ENCODE results near the gene PPP1R14C. TPM values are rescaled to one million over a fixed set of nuclear protein-coding genes. Genes with fewer than 3 reads are reported as not detected.

Gene PPP1R14C
- total and polyA plus RNA-seq, 4 donors = 6.5 to 68.4 (median 24.0) TPM

DNA sequence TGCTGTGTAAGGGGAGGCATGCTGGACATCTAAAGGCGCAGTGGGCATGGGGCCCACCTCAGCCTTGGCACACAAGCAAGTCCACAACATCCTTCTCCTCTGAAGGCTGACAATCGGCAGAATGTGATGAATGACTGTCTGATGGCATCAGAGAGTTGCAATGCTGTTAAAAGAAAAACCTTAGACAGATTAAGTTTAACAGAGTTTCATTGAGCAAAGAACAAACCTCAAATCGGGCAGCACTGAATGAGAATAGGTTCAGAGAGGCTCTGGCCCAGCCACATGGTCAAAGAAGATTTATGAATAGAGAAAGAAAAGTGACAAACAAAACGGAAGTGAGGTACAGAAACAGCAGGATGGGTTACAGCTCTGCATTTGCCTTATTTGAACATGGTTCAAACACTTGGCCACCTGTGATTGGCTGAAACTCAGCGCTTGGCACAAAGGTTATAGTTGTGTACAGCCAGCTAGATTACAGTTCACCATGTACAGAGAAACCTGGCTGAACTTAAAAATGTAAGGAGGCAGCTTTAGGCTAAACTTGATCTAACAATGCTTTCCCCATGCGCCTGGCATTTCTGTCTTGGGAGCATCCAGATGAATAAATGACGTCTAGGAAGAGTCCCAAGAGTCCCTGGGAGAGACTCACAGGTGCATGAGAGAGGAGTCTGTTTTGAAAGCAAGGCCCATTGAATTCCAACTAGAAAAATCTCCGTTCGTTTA lies 127.6 kb downstream of the PPP1R14C start:
- Histone ChIP-seq H3K9ac (ENCODE audit: insufficient read depth in 1 of 2, low read length in 2 of 2) (no peak overlapping the region), H3K4me1 (ENCODE audit: control insufficient read depth in 5 of 5, insufficient read depth in 5 of 5, low read length in 5 of 5) (no peaks in the 10 kb centered on the region), H3K36me3 (ENCODE audit: control insufficient read depth in 4 of 4, insufficient read depth in 4 of 4, low read length in 4 of 4) (no peaks in the 10 kb centered on the region), H3K9me3 (ENCODE audit: control insufficient read depth in 4 of 4, insufficient read depth in 3 of 4, low read length in 3 of 4) (peaks cover 0 to 2% (median 0%) of the 10 kb centered on the region in 4 donors), H3K4me3 (no peak overlapping the region), H3K27ac (ENCODE audit: low read depth in 1 of 2, low read length in 1 of 2) (no peak overlapping the region), H3K27me3 (ENCODE audit: control insufficient read depth in 3 of 3, insufficient read depth in 3 of 3, low read length in 2 of 3) (no peaks in the 10 kb centered on the region)
- WGBS, 2 donors = 88 to 94% methylated on average over 9 of the region's 9 CpGs
- DNase-seq (no peak), ATAC-seq (ENCODE audit: insufficient read depth, low FRiP score) (no peak)
- TF ChIP-seq, protein P1, sequence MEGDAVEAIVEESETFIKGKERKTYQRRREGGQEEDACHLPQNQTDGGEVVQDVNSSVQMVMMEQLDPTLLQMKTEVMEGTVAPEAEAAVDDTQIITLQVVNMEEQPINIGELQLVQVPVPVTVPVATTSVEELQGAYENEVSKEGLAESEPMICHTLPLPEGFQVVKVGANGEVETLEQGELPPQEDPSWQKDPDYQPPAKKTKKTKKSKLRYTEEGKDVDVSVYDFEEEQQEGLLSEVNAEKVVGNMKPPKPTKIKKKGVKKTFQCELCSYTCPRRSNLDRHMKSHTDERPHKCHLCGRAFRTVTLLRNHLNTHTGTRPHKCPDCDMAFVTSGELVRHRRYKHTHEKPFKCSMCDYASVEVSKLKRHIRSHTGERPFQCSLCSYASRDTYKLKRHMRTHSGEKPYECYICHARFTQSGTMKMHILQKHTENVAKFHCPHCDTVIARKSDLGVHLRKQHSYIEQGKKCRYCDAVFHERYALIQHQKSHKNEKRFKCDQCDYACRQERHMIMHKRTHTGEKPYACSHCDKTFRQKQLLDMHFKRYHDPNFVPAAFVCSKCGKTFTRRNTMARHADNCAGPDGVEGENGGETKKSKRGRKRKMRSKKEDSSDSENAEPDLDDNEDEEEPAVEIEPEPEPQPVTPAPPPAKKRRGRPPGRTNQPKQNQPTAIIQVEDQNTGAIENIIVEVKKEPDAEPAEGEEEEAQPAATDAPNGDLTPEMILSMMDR (IDR thresholded peaks at IDR 0.05; ENCODE audit: control extremely low read depth, extremely low read depth) = no peak

DNA sequence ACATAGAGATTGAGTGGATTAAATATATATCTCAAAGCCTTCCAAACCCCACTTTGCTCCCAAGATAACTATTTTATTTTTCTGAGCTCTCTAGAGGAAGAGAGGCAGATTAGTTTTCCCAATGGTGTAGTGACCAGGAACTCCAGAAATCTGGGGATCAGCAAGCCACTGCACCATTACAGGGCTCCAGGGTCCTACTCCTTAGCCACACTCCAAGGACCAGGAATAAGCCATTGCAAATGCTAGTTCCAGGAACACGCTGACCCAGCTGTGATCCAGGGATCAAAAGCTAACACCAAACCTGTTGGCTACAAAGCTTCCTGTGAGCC lies 128.3 kb downstream of the PPP1R14C start:
- peaks cover 0 to under 1% (median 0%) of the 10 kb centered on the region in 5 donors for H3K4me1 ChIP-seq (ENCODE audit: control insufficient read depth in 5 of 5, insufficient read depth in 5 of 5, low read length in 5 of 5)
- H3K36me3 ChIP-seq (ENCODE audit: control insufficient read depth in 4 of 4, insufficient read depth in 4 of 4, low read length in 4 of 4) = no peaks in the 10 kb centered on the region
- TF ChIP-seq, protein P1 (IDR thresholded peaks at IDR 0.05; ENCODE audit: control extremely low read depth, extremely low read depth) = no peak
- no peak overlapping the region for H3K9ac ChIP-seq (ENCODE audit: insufficient read depth in 1 of 2, low read length in 2 of 2)
- H3K9me3 ChIP-seq (ENCODE audit: control insufficient read depth in 4 of 4, insufficient read depth in 3 of 4, low read length in 3 of 4) = peaks cover 0 to 2% (median 0%) of the 10 kb centered on the region in 4 donors
- no peaks in the 10 kb centered on the region for H3K27me3 ChIP-seq (ENCODE audit: control insufficient read depth in 3 of 3, insufficient read depth in 3 of 3, low read length in 2 of 3)
- no peak overlapping the region for H3K4me3 ChIP-seq
- ATAC-seq (ENCODE audit: insufficient read depth, low FRiP score) (no peak), DNase-seq (no peak)
- 98 to 100% methylated on average over 1 of the region's 1 CpG for WGBS, 2 donors
- no peak overlapping the region for H3K27ac ChIP-seq (ENCODE audit: low read depth in 1 of 2, low read length in 1 of 2)

DNA sequence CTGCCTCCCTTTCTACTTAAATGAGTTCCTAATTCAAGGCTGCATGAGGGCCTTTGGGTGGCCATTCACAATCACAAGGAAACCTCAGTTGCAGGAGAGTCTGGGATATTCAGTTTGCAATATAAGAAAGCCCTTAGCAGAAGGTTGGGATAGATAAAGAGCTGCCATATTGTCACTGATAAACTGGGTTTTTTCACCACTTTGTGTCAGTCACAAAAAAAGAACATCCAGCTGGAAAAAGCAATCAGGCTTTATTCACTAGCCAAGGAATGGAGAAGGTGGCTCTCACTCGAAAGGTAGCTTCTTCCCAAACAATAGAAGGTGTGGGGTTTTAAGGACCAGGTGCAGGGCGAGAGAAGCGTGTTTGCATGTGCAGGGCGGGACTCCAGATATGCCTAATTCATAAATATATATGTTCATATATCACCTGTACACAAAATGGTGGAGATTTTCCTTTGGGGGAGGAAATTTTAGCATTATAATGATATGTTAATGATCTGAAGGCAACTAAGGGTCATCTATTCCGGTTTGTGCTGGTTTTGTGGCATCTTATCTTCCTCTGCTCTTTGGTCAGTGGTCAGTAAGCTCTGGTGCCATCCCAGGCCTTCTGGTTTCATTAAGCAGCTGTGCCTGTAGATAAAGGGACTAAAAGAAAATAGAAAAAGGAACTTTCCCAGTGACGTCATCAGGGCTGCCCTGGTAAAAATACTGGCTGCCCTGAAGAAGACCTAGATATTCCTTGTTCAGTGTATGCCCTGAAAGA lies 128.8 kb downstream of the PPP1R14C start:
- no peaks in the 10 kb centered on the region for H3K36me3 ChIP-seq (ENCODE audit: control insufficient read depth in 4 of 4, insufficient read depth in 4 of 4, low read length in 4 of 4)
- TF ChIP-seq, protein P1 (IDR thresholded peaks at IDR 0.05; ENCODE audit: control extremely low read depth, extremely low read depth) = no peak
- no peak overlapping the region for H3K27ac ChIP-seq (ENCODE audit: low read depth in 1 of 2, low read length in 1 of 2)
- H3K4me3 ChIP-seq = no peak overlapping the region
- 73 to 86% methylated on average over 6 of the region's 6 CpGs for WGBS, 2 donors
- H3K9ac ChIP-seq (ENCODE audit: insufficient read depth in 1 of 2, low read length in 2 of 2) = no peak overlapping the region
- H3K27me3 ChIP-seq (ENCODE audit: control insufficient read depth in 3 of 3, insufficient read depth in 3 of 3, low read length in 2 of 3) = no peaks in the 10 kb centered on the region
- ATAC-seq (ENCODE audit: insufficient read depth, low FRiP score) (no peak), DNase-seq (no peak)
- H3K4me1 ChIP-seq (ENCODE audit: control insufficient read depth in 5 of 5, insufficient read depth in 5 of 5, low read length in 5 of 5) = peaks cover 0 to 6% (median 3%) of the 10 kb centered on the region in 5 donors
- peaks cover 0 to 2% (median 0%) of the 10 kb centered on the region in 4 donors for H3K9me3 ChIP-seq (ENCODE audit: control insufficient read depth in 4 of 4, insufficient read depth in 3 of 4, low read length in 3 of 4)

Measured in lung (tissue), 12 donors.